C4-2B (cell line): ENCODE measurements around the gene DCDC2C.

Experiments used
- H3K27ac ChIP-seq: fragments of 450-650 bp; 2 replicates; pipeline ENCODE4 v1.5.1; 2017
- ZFX ChIP-seq: fragments of 450-650 bp; IDR thresholded peaks from 2 replicates; pipeline ENCODE4 v1.6.1; 2017
- TF ChIP-seq, protein P1 (sequence below): fragments of 450-650 bp; conservative IDR thresholded peaks from 2 replicates; pipeline ENCODE4 v1.5.1; 2017; ENCODE audit warnings: mild to moderate bottlenecking

DCDC2C gene

DNA sequence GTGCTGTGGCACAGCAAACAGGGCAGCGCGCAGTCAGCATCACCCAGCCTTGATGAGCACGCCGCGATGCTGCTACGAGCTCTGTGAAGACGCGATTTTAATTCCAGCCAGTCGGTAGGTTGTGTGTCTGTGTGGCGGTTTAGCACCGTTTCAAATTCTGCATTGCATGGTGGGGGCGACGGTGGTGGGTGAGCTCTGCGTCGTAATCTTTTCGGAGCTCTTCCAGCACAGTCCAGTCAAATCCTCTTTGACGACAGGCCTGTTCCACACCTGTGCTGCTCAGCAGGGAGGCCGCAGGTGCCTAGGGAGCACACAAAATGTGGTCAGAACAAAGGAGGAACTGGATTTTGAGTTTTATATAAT, 36.8 kb upstream of the DCDC2C start:
- H3K27ac ChIP-seq, result no peak overlapping the region
- TF ChIP-seq ZFX, result no peak
- TF ChIP-seq, protein P1, sequence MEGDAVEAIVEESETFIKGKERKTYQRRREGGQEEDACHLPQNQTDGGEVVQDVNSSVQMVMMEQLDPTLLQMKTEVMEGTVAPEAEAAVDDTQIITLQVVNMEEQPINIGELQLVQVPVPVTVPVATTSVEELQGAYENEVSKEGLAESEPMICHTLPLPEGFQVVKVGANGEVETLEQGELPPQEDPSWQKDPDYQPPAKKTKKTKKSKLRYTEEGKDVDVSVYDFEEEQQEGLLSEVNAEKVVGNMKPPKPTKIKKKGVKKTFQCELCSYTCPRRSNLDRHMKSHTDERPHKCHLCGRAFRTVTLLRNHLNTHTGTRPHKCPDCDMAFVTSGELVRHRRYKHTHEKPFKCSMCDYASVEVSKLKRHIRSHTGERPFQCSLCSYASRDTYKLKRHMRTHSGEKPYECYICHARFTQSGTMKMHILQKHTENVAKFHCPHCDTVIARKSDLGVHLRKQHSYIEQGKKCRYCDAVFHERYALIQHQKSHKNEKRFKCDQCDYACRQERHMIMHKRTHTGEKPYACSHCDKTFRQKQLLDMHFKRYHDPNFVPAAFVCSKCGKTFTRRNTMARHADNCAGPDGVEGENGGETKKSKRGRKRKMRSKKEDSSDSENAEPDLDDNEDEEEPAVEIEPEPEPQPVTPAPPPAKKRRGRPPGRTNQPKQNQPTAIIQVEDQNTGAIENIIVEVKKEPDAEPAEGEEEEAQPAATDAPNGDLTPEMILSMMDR, result no peak

- H3K27ac ChIP-seq, result no peak overlapping the region
- TF ChIP-seq, protein P1, result no peak
- TF ChIP-seq ZFX, result no peak
Observed at GRCh38 chr2:3667151-3667631, 36.2 kb upstream of the DCDC2C start.

GRCh38 chr2:3669656-3670055, 33.7 kb upstream of the DCDC2C start:
- TF ChIP-seq ZFX, result no peak
- TF ChIP-seq, protein P1, result no peak
- H3K27ac ChIP-seq, result no peak overlapping the region

- no peak overlapping the region for H3K27ac ChIP-seq
- TF ChIP-seq, protein P1, result no peak
- TF ChIP-seq ZFX, result no peak
Observed at GRCh38 chr2:3670376-3670775, 33.0 kb upstream of the DCDC2C start.

DNA sequence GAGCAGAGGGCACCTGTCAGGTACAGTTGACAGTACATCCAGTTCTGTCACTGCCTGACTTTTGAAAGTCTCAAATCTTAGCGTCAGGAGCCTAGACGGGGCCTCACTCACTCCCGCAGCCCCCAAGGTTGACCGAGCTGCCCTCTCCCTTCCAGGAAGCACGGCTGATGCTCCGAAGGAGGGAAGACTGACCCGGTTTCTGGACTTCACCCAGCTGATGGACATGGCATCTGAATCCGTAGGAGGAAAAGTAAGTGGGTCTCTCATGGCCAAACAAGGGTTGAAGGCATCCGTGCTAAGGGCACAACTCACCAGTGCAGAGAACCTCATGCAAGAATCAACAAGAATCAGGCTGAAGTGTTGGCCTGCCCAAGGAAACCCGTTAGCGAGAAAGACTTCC, 32.4 kb upstream of the DCDC2C start:
- H3K27ac ChIP-seq, result no peak overlapping the region
- TF ChIP-seq, protein P1, result no peak
- no peak for TF ChIP-seq ZFX

GRCh38 chr2:3672861-3673678, 30.3 kb upstream of the DCDC2C start:
- no peak overlapping the region for H3K27ac ChIP-seq
- TF ChIP-seq ZFX, result no peak
- TF ChIP-seq, protein P1, result no peak

DNA sequence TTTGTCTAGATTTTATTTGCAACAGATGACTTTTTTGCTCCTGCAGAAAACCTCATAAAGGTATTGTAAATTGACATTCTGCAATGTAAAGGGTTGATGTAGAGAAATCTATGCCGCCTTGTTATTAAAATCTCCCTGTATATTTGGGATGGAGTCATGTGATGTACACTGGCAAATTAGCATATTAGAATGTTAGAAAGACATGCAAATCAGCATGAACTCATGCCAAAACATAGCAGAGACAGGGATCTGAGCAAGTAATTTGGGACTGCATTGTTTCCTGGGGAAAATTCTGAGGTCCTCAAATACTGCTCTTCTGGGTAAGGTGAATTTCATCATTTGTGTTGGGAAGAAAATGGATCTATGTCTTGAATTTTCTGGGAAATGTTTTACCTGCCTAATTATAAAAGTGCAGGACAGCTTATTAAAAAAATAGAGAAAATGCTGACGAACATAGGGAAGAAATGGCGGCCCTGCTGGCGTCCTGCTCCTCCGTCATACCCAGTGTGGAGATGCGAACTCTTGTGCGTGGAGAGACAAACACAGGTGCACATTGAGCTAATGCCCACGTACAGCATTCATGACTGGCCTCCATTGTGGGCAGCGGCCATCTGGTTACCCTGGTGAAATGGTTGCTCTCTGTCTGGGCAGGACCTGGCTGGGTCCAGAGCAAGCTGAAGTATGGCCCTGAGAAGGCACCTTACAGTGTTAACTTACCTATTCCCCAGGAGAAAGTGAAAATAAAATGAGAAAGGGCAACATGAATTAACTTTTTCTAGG, 29.1 kb upstream of the DCDC2C start:
- TF ChIP-seq, protein P1, result no peak
- no peak for TF ChIP-seq ZFX
- no peak overlapping the region for H3K27ac ChIP-seq
